ENCODE data around the gene BTBD16.

Gene BTBD16

GRCh38 chr10:122376364-122376961 is 105.4 kb downstream of the BTBD16 start:
- FAIRE-seq = no peak

- FAIRE-seq = no peak
Observed at GRCh38 chr10:122379041-122379440, 107.9 kb downstream of the BTBD16 start.

GRCh38 chr10:122379537-122379936 is 108.4 kb downstream of the BTBD16 start:
- no peak for FAIRE-seq

- FAIRE-seq = no peak
Observed at GRCh38 chr10:122380703-122381102, 109.6 kb downstream of the BTBD16 start.

GRCh38 chr10:122381680-122382079 is 110.6 kb downstream of the BTBD16 start:
- no peak for FAIRE-seq

GRCh38 chr10:122386514-122386913 is 115.4 kb downstream of the BTBD16 start:
- no peak for FAIRE-seq

GRCh38 chr10:122387572-122387971 is 116.5 kb downstream of the BTBD16 start:
- no peak for FAIRE-seq

Data from G401.6 (cell line).